ENCODE results near the gene MCAT.

MCAT gene

DNA sequence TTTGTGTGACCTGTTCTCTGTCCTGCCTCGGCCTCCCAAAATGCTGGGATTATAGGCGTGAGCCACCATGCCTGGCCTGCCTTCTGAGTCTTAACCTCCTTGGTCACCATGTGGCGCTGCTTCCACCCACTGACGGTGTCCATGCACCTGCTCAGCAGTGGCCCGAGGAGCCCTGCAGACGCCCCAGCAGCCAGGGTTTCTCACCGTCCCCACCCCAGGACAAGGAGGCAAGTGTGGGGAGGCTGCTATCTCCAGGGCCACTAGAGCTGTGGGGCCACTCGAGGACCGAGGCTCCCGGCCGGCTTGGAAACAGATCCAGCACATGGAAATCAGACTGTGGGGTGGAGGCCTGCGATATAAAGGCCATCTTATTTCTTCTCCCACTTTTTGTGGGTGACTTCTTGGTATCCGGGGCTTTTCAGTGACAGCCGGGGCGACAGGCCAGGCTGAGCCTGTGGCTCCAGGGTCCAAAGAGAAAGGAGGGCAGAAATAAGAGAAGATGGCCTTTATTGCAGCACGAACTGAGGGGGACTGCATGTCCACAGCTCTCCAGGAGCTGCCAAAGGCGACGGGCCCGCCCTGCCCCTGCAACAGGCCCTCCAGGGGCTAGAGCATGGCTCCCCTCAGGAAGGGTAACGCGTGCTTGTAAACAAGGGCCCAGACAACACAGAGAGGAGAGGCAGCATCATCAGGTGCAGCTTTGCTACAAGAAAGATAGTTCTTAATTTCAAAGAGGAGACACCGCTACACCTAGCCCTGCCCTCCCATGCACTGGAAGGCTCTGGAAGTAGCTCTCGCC lies 23.1 kb upstream of the MCAT start:
- peaks cover 2% of the 10 kb centered on the region; the same call in 1 of the 2 replicates for H3K36me3 ChIP-seq (ENCODE audit: insufficient read depth, low read length)
- no peak overlapping the region for H3K9ac ChIP-seq (ENCODE audit: low read depth, low read length)
- no peaks in the 10 kb centered on the region for H3K4me1 ChIP-seq (ENCODE audit: insufficient read depth, low read length)
- H3K9me3 ChIP-seq (ENCODE audit: control insufficient read depth, insufficient read depth, low read length), result no peaks in the 10 kb centered on the region

DNA sequence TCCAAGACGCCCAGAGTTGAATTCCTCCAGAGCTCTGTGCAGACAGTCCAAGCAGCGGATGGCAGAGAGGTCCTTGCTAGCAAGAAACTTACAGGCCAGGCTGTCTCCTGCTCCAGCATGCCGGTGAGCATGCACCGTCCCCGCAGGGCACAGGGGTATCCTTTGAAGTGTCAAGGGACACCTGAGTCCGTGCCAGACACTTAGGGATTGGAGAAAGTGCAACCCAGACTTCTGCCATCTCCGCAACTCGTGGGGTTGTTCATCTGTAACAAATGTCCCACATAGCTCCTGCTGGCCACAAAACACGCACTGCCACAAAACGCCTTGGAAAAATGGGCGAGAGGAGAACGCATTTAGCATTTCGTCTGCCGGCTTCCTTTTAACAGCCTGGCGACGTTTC lies 21.4 kb upstream of the MCAT start:
- H3K9me3 ChIP-seq (ENCODE audit: control insufficient read depth, insufficient read depth, low read length), result no peaks in the 10 kb centered on the region
- H3K9ac ChIP-seq (ENCODE audit: low read depth, low read length), result no peak overlapping the region
- H3K4me1 ChIP-seq (ENCODE audit: insufficient read depth, low read length), result no peaks in the 10 kb centered on the region
- no peaks in the 10 kb centered on the region for H3K36me3 ChIP-seq (ENCODE audit: insufficient read depth, low read length)

DNA sequence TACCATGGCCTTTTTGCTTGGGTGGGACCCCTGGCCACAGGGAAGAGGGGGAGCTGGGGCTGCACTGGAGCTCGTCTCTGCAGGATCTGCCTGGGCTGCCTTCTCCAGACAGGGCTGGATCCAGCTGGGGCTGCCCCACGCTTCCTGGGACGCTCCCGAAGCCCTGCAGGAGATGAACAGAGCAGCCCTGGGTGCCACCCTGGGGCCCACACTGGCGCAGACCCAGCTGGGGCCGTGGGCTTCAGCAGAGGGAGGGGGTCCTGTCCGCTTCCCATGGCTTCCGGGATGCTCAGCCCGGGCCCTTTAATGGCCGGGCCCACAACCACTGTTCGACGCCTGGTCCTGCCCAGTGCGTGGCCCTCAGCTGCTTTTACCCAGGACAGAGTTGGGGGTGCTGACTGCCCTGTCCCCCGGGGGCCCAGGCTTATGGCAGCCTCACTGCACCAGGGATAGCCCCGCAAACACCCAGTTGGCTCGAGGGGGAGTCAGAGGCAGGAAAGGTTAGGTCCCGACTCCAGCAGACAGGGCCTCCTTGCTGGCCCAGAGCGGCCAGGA lies 20.1 kb upstream of the MCAT start:
- H3K9ac ChIP-seq (ENCODE audit: low read depth, low read length), result no peak overlapping the region
- no peaks in the 10 kb centered on the region for H3K9me3 ChIP-seq (ENCODE audit: control insufficient read depth, insufficient read depth, low read length)
- no peaks in the 10 kb centered on the region for H3K4me1 ChIP-seq (ENCODE audit: insufficient read depth, low read length)
- no peaks in the 10 kb centered on the region for H3K36me3 ChIP-seq (ENCODE audit: insufficient read depth, low read length)

DNA sequence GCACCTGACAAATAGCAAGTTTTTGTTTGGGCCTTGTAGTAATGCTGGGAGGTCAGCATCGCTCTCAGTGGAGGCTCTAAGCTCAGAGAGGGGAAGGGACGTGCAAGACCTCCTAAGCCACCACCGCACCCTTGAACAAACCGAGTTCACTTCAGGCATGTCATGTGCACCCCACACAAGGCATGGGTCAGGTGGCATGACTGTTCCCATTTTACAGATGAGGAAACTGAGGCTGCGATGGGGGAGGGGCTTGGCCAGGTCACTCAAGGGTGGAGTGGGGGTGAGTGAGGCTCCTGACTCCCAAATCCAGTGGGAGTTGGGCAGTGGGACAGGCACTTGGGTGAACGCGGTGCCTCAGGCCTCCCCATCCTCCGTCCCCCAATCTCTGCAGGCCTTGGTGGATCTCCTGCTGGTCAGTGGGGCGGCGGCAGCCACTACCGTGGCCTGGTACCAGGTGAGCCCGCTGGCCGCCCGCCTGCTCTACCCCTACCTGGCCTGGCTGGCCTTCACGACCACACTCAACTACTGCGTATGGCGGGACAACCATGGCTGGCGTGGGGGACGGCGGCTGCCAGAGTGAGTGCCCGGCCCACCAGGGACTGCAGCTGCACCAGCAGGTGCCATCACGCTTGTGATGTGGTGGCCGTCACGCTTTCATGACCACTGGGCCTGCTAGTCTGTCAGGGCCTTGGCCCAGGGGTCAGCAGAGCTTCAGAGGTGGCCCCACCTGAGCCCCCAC lies 19.4 kb upstream of the MCAT start:
- Histone ChIP-seq H3K9me3 (ENCODE audit: control insufficient read depth, insufficient read depth, low read length) (no peaks in the 10 kb centered on the region), H3K9ac (ENCODE audit: low read depth, low read length) (no peak overlapping the region), H3K4me1 (ENCODE audit: insufficient read depth, low read length) (no peaks in the 10 kb centered on the region), H3K36me3 (ENCODE audit: insufficient read depth, low read length) (no peaks in the 10 kb centered on the region)

DNA sequence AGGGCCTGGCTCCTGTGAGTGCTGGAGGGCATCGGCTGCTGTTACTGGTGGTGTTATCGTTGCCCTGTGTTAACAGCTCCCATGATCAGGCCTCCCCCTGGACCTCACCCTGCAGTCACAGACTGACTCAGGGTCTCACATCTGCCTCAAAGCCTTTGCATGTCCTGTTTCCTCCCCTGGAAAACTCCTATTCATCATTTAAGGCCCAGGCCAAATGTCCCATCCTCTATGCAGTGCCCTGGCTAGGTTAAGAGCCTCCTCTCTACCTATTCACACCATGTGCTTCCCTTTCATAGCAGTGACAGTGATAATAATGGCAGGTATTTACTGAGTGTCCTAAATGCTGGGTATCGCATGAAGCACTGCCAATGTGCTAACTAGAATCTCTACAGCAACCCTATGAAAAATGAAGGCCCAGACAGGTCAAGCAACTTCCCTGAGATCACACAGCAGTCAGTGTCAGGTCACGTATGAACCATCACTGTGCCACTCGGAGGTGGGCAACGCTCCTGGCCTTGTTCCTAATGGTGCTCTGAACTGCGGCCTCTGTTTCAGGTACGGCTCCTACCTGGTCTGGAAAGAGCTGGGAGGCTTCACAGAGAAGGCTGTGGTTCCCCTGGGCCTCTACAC lies 17.4 kb upstream of the MCAT start:
- Histone ChIP-seq H3K9ac (ENCODE audit: low read depth, low read length) (no peak overlapping the region), H3K9me3 (ENCODE audit: control insufficient read depth, insufficient read depth, low read length) (no peaks in the 10 kb centered on the region), H3K36me3 (ENCODE audit: insufficient read depth, low read length) (no peaks in the 10 kb centered on the region), H3K4me1 (ENCODE audit: insufficient read depth, low read length) (no peaks in the 10 kb centered on the region; the same call in 1 of the 2 replicates)

DNA sequence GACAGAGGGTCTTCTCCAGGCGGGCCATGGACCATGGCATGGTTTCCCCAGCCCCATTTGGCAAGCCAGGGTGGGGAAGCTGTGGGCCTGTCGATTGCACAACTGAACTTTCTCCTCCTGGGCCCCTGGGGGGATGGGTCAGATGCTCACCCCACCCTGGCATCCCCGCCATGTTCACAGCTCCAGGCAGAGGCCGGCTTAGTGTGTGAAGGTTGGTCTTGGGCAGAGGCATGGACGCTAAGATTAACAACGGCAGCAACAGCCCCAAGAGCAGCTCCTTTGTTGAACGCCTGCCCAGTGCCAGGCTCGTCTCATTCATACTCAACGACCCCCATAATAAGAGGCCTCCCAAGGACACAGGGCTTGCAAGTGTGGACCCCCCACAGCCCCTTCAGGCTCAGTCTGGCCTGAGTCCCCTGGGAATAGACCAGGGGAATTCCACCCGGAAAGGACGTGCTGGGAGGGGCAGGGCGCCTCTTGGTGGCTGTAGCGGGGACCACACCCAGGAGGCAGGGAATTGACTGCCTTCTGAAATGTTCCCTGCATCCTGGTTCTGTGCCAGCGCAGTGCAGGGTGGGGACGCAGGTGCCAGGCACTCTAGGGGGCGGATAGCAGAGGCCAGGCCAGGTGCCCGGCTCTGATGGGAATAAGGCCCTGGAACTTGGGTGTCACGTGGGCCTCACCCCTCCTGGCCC lies 16.4 kb upstream of the MCAT start:
- H3K9me3 ChIP-seq (ENCODE audit: control insufficient read depth, insufficient read depth, low read length), result no peaks in the 10 kb centered on the region
- H3K36me3 ChIP-seq (ENCODE audit: insufficient read depth, low read length), result no peaks in the 10 kb centered on the region
- H3K4me1 ChIP-seq (ENCODE audit: insufficient read depth, low read length), result no peaks in the 10 kb centered on the region; the same call in 1 of the 2 replicates

DNA sequence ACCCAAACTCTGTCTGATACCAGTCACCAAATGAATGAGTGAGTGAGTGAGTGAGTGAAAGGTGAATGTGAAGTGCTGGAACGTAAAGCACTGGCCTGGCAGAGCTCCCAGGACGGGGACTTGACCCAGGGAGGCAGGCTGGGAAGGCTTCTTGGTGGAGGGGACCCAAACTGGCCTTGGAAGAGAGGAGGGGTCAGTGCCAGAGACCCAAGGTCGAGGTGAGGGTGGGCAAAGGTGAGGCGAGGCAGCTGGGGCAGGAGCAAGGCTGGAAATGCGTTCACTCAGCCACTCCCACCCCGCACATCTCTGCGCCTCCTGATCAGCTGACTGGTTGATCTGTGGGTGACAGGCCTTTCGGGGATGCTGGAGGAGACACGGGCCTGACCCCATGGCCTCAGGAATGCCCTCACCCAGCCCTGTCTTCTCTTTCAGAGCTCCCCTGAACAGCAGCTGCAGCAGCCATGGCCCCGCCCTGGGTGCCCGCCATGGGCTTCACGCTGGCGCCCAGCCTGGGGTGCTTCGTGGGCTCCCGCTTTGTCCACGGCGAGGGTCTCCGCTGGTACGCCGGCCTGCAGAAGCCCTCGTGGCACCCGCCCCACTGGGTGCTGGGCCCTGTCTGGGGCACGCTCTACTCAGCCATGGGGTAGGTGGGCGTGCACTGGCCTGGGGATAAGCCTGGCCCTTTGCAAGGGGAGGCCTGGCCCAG lies 15.7 kb upstream of the MCAT start:
- no peaks in the 10 kb centered on the region for H3K36me3 ChIP-seq (ENCODE audit: insufficient read depth, low read length)
- no peaks in the 10 kb centered on the region; the same call in 1 of the 2 replicates for H3K4me1 ChIP-seq (ENCODE audit: insufficient read depth, low read length)
- no peak overlapping the region for H3K9ac ChIP-seq (ENCODE audit: low read depth, low read length)
- H3K9me3 ChIP-seq (ENCODE audit: control insufficient read depth, insufficient read depth, low read length), result no peaks in the 10 kb centered on the region

More for the DNA sequence above, 16.4 kb upstream of the MCAT start:
- H3K9ac ChIP-seq (ENCODE audit: low read depth, low read length), result no peak overlapping the region

DNA sequence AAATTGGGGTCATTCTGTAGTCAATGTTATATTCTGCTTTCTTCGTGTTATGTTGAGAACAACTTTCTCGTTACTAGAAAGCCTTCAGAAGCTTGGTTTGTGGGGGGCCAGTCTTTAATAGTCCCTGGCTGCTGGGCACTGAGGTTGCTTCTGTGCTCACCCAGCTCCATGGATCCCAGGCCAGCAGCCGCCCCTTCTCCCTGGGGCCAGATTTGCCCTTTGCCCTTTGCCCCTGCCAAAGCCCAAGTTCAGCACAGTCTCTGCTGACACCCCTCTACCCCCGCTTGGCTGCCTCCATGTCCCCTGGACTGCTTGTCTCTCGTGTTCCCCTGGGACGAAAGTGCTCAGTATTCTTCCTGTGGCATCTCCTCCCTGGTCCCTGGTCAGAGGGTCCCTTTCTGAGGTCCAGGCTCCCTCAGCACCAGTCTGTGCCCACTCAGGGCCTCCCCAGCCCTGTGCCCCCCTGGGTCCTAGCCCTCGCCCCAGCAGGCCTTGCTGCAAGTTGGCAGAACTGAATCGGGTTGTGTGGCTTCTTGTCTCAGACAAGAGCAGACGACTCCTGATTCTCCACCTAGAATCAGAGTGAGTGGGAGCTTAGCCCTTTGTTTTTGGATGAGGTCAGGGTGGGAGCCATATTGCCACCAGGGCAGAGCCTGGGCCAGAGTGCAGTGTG lies 14.8 kb upstream of the MCAT start:
- Histone ChIP-seq H3K9ac (ENCODE audit: low read depth, low read length) (no peak overlapping the region), H3K36me3 (ENCODE audit: insufficient read depth, low read length) (no peaks in the 10 kb centered on the region), H3K9me3 (ENCODE audit: control insufficient read depth, insufficient read depth, low read length) (no peaks in the 10 kb centered on the region), H3K4me1 (ENCODE audit: insufficient read depth, low read length) (no peaks in the 10 kb centered on the region; the same call in 1 of the 2 replicates)

DNA sequence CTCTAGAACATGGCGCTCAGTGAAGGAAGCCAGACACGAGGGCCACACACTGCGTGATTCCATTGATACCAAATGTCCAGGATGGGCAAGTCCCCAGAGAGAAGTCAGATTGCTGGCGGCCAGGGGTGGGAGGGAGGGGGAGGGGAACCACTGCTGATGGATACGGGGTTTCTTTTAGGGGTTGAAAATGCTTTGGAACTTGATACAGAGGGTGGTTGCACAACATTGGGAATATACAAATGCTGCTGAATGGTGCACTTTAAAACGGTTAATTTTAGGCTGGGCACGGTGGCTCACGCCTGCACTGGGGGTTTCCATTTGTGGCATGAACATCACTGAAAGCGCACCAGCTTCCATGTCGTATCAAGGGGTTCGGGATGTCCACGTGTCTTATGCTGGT lies 13.2 kb upstream of the MCAT start:
- peaks cover 9% of the 10 kb centered on the region; the same call in 1 of the 2 replicates for H3K4me1 ChIP-seq (ENCODE audit: insufficient read depth, low read length)
- H3K36me3 ChIP-seq (ENCODE audit: insufficient read depth, low read length), result no peaks in the 10 kb centered on the region
- H3K9me3 ChIP-seq (ENCODE audit: control insufficient read depth, insufficient read depth, low read length), result no peaks in the 10 kb centered on the region
- H3K9ac ChIP-seq (ENCODE audit: low read depth, low read length), result no peak overlapping the region

DNA sequence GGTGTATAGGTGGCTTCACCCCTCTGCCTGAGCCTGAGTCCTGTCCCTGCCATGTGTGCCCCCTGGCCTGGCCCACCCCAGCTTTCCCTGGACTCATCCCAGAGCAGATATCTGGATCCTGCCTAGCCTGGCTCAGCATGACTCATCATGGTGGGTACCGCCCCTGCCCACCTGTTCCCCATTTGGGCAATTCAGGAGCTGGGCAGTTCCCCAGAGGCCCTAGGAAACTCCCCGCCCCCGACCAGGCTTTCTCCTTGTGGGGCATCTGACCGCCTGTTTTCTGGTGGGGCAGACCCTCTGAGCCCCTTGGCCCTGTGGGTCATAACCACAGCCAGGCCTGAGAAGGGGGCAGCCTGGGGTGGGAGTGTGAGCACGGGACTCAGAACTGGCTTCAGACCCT lies 12.6 kb upstream of the MCAT start:
- H3K36me3 ChIP-seq (ENCODE audit: insufficient read depth, low read length), result no peaks in the 10 kb centered on the region
- peaks cover 9% of the 10 kb centered on the region; the same call in 1 of the 2 replicates for H3K4me1 ChIP-seq (ENCODE audit: insufficient read depth, low read length)
- no peak overlapping the region for H3K9ac ChIP-seq (ENCODE audit: low read depth, low read length)
- H3K9me3 ChIP-seq (ENCODE audit: control insufficient read depth, insufficient read depth, low read length), result no peaks in the 10 kb centered on the region

DNA sequence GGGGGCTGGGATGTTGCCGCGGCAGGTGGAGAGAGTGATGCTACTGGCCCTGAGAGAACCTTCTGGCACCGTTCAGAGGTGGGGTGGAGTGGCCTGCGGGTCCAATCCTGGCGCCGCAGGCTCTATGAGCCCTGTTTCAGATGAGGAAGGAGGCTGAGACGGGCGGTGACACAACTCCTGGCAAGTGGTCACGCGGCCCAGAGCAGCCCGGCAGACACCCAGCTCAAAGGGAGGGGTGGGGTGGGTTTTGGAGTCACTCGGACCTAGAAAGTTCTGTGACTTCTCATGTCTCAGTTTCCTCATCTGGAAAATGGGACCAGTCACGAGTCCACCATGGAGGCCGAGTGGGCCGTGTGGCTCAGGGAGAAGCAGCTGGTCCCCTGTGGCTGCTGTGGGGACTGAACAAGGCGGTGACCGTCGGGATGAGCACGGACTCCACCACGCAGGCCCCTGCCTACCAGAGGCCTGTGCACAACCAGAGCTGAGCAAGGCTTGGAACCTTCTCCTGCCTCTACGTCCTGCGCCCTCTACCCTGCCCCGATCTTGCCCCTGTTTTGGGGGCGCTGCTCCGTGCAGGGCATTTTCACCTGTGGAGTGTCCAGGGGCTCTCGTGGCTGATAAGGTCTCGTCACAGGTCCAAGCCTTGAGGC lies 11.8 kb upstream of the MCAT start:
- no peak overlapping the region for H3K9ac ChIP-seq (ENCODE audit: low read depth, low read length)
- no peaks in the 10 kb centered on the region for H3K36me3 ChIP-seq (ENCODE audit: insufficient read depth, low read length)
- peaks cover 9% of the 10 kb centered on the region; the same call in 1 of the 2 replicates for H3K4me1 ChIP-seq (ENCODE audit: insufficient read depth, low read length)
- no peaks in the 10 kb centered on the region for H3K9me3 ChIP-seq (ENCODE audit: control insufficient read depth, insufficient read depth, low read length)

DNA sequence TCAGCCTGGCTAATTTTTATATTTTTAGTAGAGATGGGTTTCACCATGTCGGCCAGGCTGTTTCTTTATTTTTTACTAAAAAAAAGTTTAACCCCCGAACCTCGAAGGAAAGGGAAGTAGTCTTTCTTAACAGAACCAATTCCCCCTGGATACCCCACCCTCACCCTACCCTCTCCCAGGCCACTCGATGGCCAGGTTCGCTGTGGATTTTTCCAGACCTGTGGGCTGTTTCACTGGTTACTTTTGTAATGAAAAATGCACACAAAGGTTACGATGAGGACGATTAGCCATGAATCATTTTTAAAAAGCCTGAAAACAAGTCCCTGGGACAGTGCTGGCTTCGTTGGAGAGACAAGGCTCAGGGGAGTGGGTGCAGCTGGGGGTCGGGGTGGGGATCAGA lies 10.7 kb upstream of the MCAT start:
- Histone ChIP-seq H3K9me3 (ENCODE audit: control insufficient read depth, insufficient read depth, low read length) (no peaks in the 10 kb centered on the region), H3K9ac (ENCODE audit: low read depth, low read length) (no peak overlapping the region), H3K36me3 (ENCODE audit: insufficient read depth, low read length) (no peaks in the 10 kb centered on the region), H3K4me1 (ENCODE audit: insufficient read depth, low read length) (peaks cover 9% of the 10 kb centered on the region; the same call in 1 of the 2 replicates)
